NAMALWA (cell line): ENCODE data around the gene STMND1.
A peak's percentile ranks its signal among the peaks of the same experiment; 100 is the strongest.

Experiments
- DNase-seq: peaks from one replicate; pipeline ENCODE4 v3.0.0-alpha.2; 2015; ENCODE audit warnings: low spot score

The STMND1 gene

GRCh38 chr6:17098538-17098937 lies 3.3 kb upstream of the STMND1 start:
- DNase-seq, result no peak

- no peak for DNase-seq
These were observed 2.3 kb upstream of the STMND1 start for GRCh38 chr6:17099401-17100059.

- no peak for DNase-seq
These were observed 1.0 kb upstream of the STMND1 start for GRCh38 chr6:17100806-17101205.

GRCh38 chr6:17102258-17102870 lies 514 bp downstream of the STMND1 start:
- DNase-seq, result no peak

GRCh38 chr6:17103715-17104114 lies 1.9 kb downstream of the STMND1 start:
- DNase-seq, result peak; percentile 14

GRCh38 chr6:17107863-17108262 lies 6.0 kb downstream of the STMND1 start:
- no peak for DNase-seq

- no peak for DNase-seq
These were observed 13.6 kb downstream of the STMND1 start for GRCh38 chr6:17115251-17116116.

GRCh38 chr6:17116117-17116440 lies 14.2 kb downstream of the STMND1 start:
- no peak for DNase-seq

GRCh38 chr6:17120019-17120418 lies 18.2 kb downstream of the STMND1 start:
- no peak for DNase-seq

- no peak for DNase-seq
These were observed 23.6 kb downstream of the STMND1 start for GRCh38 chr6:17125407-17125806.

- DNase-seq, result no peak
These were observed 28.9 kb downstream of the STMND1 start for GRCh38 chr6:17130786-17131185.

- DNase-seq, result no peak
These were observed 31.1 kb downstream of the STMND1 start for GRCh38 chr6:17132967-17133366.

GRCh38 chr6:17138033-17138432 lies 36.2 kb downstream of the STMND1 start:
- no peak for DNase-seq

GRCh38 chr6:17144016-17144415 lies 42.2 kb downstream of the STMND1 start:
- DNase-seq, result no peak

- DNase-seq, result no peak
These were observed 47.7 kb downstream of the STMND1 start for GRCh38 chr6:17149571-17149970.

- DNase-seq, result no peak
These were observed 48.2 kb downstream of the STMND1 start for GRCh38 chr6:17150096-17150495.

GRCh38 chr6:17151888-17152287 lies 50.0 kb downstream of the STMND1 start:
- no peak for DNase-seq

GRCh38 chr6:17152703-17153102 lies 50.9 kb downstream of the STMND1 start:
- DNase-seq, result no peak

- DNase-seq, result peak; percentile 82
These were observed 54.5 kb downstream of the STMND1 start for GRCh38 chr6:17156112-17156921.

GRCh38 chr6:17156966-17157365 lies 55.1 kb downstream of the STMND1 start:
- DNase-seq, result no peak

GRCh38 chr6:17157617-17158016 lies 55.8 kb downstream of the STMND1 start:
- DNase-seq, result no peak

GRCh38 chr6:17159240-17159639 lies 57.4 kb downstream of the STMND1 start:
- no peak for DNase-seq
